ENCODE data around the gene EIF4B. TPM values are rescaled to one million over a fixed set of nuclear protein-coding genes. Genes with fewer than 3 reads are reported as not detected.

Gene EIF4B
- total and polyA plus RNA-seq, 7 donors = 136 to 575 (median 475) TPM

GRCh38 chr12:53074283-53074998 is 68.2 kb downstream of the EIF4B start:
- Histone ChIP-seq H3K27me3 (no peaks in the 10 kb centered on the region), H3K4me3 (no peak overlapping the region), H3K36me3 (peaks cover 4 to 61% (median 16%) of the 10 kb centered on the region in 4 donors), H3K27ac (peak overlapping the region; percentile 59 to 83 (median 64)), H3K4me1 (peaks cover 0 to 68% (median 59%) of the 10 kb centered on the region in 4 donors), H3K9me3 (no peaks in the 10 kb centered on the region)
- WGBS, 2 donors = 88 to 94% methylated on average over 11 of the region's 11 CpGs
- TF ChIP-seq CTCF (IDR thresholded peaks at IDR 0.05) (no peak), EP300 (IDR thresholded peaks at IDR 0.05) (no peak), POLR2AphosphoS5 (IDR thresholded peaks at IDR 0.05) (no peak), POLR2A (IDR thresholded peaks at IDR 0.05) (no peak)
- intact Hi-C loops (cut with DNase I) = no loop called here
- DNase-seq = peak; percentile 72

GRCh38 chr12:53074999-53075370 is 68.7 kb downstream of the EIF4B start:
- H3K36me3 ChIP-seq = peaks cover 4 to 56% (median 16%) of the 10 kb centered on the region in 4 donors
- H3K27ac ChIP-seq = peak overlapping the region; percentile 59 to 83 (median 64)
- no peaks in the 10 kb centered on the region for H3K27me3 ChIP-seq
- WGBS, 2 donors = 95 to 96% methylated on average over 3 of the region's 3 CpGs
- H3K4me1 ChIP-seq = peaks cover 0 to 67% (median 59%) of the 10 kb centered on the region in 4 donors
- no peaks in the 10 kb centered on the region for H3K9me3 ChIP-seq
- TF ChIP-seq EP300 (IDR thresholded peaks at IDR 0.05) = no peak
- TF ChIP-seq POLR2AphosphoS5 (IDR thresholded peaks at IDR 0.05) = no peak
- no peak for TF ChIP-seq CTCF (IDR thresholded peaks at IDR 0.05)
- TF ChIP-seq POLR2A (IDR thresholded peaks at IDR 0.05) = no peak
- no peak overlapping the region for H3K4me3 ChIP-seq
- intact Hi-C loops (cut with DNase I) = no loop called here
- peak; percentile 61 for DNase-seq

- intact Hi-C loops (cut with DNase I) = no loop called here
- H3K27me3 ChIP-seq = no peaks in the 10 kb centered on the region
- peak overlapping the region in 1 of 4 donors; percentile 16 for H3K27ac ChIP-seq
- H3K4me3 ChIP-seq = no peak overlapping the region
- H3K4me1 ChIP-seq = peaks cover 0 to 64% (median 58%) of the 10 kb centered on the region in 4 donors
- DNase-seq = peak; percentile 56
- H3K9me3 ChIP-seq = no peaks in the 10 kb centered on the region
- no peak for TF ChIP-seq POLR2A (IDR thresholded peaks at IDR 0.05)
- TF ChIP-seq EP300 (IDR thresholded peaks at IDR 0.05) = no peak
- TF ChIP-seq POLR2AphosphoS5 (IDR thresholded peaks at IDR 0.05) = no peak
- no peak for TF ChIP-seq CTCF (IDR thresholded peaks at IDR 0.05)
- H3K36me3 ChIP-seq = peaks cover 4 to 43% (median 16%) of the 10 kb centered on the region in 4 donors
- 94 to 97% methylated on average over 3 of the region's 3 CpGs for WGBS, 2 donors
Observed at GRCh38 chr12:53076461-53076860, 70.2 kb downstream of the EIF4B start.

- Histone ChIP-seq H3K27ac (no peak overlapping the region), H3K4me3 (no peak overlapping the region), H3K36me3 (peaks cover 4 to 43% (median 16%) of the 10 kb centered on the region in 4 donors), H3K4me1 (peaks cover 0 to 58% (median 53%) of the 10 kb centered on the region in 4 donors), H3K9me3 (no peaks in the 10 kb centered on the region), H3K27me3 (no peaks in the 10 kb centered on the region)
- TF ChIP-seq CTCF (IDR thresholded peaks at IDR 0.05) (no peak), EP300 (IDR thresholded peaks at IDR 0.05) (no peak), POLR2A (IDR thresholded peaks at IDR 0.05) (no peak), POLR2AphosphoS5 (IDR thresholded peaks at IDR 0.05) (no peak)
- intact Hi-C loops (cut with DNase I) = no loop called here
- WGBS, 2 donors = 97% methylated on average over 8 of the region's 8 CpGs
- DNase-seq = peak; percentile 37
Observed at GRCh38 chr12:53077030-53077429, 70.8 kb downstream of the EIF4B start.
